H1 (cell line): ENCODE results near the gene UROC1. TPM values are rescaled to one million over a fixed set of nuclear protein-coding genes. Genes with fewer than 3 reads are reported as not detected.

Experiments used
- CTCF ChIA-PET: fragments of 300-600 bp; sonication (Branson Sonifier 250); formaldehyde crosslinking; loops from one replicate; lab custom pipeline; 2021; ENCODE audit not compliant: partially characterized antibody; lab: Charles Lee
- POLR2A ChIA-PET: fragments of 300-600 bp; sonication (Branson Sonifier 250); formaldehyde crosslinking; loops from one replicate; lab custom pipeline; 2021; ENCODE audit warnings: inconsistent platforms; ENCODE audit not compliant: partially characterized antibody; lab: Charles Lee
- DNase-seq, 2 experiments: peaks; one replicate each; pipeline versions ENCODE4 v3.0.0 to v3.0.0-alpha.2; 2010 to 2022; ENCODE audit warnings: low spot score in 2 of 2, low read depth in 1 of 2, mixed read lengths in 1 of 2
- FAIRE-seq: peaks from 2 replicates; lab custom pipeline; 2011; peaks lifted over from hg19 to GRCh38; lab: Jason Lieb, UNC
- H2AFZ ChIP-seq: 2 replicates; pipeline ENCODE4 v1.8.1; 2012; ENCODE audit warnings: low read length, inconsistent platforms
- H2AK5ac ChIP-seq: 2 replicates; pipeline ENCODE4 v1.6.1; 2013; ENCODE audit warnings: low read depth, low read length
- H2BK120ac ChIP-seq: replicated peaks from 2 replicates; pipeline ENCODE3; 2013; ENCODE audit warnings: low read depth, low read length, inconsistent platforms
- H2BK12ac ChIP-seq: 2 replicates; pipeline ENCODE4 v1.6.1; 2013; ENCODE audit warnings: low read depth, low read length
- H2BK15ac ChIP-seq: 2 replicates; pipeline ENCODE4 v1.6.1; 2013; ENCODE audit warnings: low read length
- H2BK20ac ChIP-seq: 2 replicates; pipeline ENCODE4 v1.6.1; 2013; ENCODE audit warnings: low read length
- H2BK5ac ChIP-seq: 2 replicates; pipeline ENCODE4 v1.6.1; 2013; ENCODE audit warnings: low read depth, low read length
- H3K14ac ChIP-seq: 2 replicates; pipeline ENCODE4 v1.6.1; 2013; ENCODE audit warnings: inconsistent platforms; ENCODE audit not compliant: insufficient read length
- H3K18ac ChIP-seq: 2 replicates; pipeline ENCODE4 v1.6.1; 2013; ENCODE audit warnings: low read length; ENCODE audit errors: extremely low read depth
- H3K23ac ChIP-seq: 2 replicates; pipeline ENCODE4 v1.6.1; 2013; ENCODE audit warnings: inconsistent platforms; ENCODE audit not compliant: insufficient read length
- H3K23me2 ChIP-seq: 2 replicates; pipeline ENCODE4 v1.6.1; 2013; ENCODE audit warnings: low read depth, low read length
- H3K27ac ChIP-seq: 2 replicates; pipeline ENCODE4 v1.6.1; 2011; ENCODE audit warnings: low read depth, low read length, inconsistent platforms
- H3K27me3 ChIP-seq, 4 experiments: replicated peaks in 1 of 4; 1 replicate in 1 of 4; 2 replicates in 3 of 4; pipeline versions ENCODE4 v1.6.1 to v1.8.1; 2011 to 2013; ENCODE audit warnings: low read length in 3 of 4, mild to moderate bottlenecking in 3 of 4, inconsistent platforms in 2 of 4, mixed read lengths in 2 of 4, moderate library complexity in 1 of 4; ENCODE audit not compliant: control insufficient read depth in 3 of 4, insufficient read depth in 3 of 4; ENCODE audit errors: extremely low read depth in 1 of 4
- H3K36me3 ChIP-seq, 4 experiments: 2 replicates each; pipeline versions ENCODE4 v1.6.1 to v1.8.1; 2011 to 2013; ENCODE audit warnings: mild to moderate bottlenecking in 4 of 4, low read length in 3 of 4, moderate library complexity in 2 of 4, control low read depth in 1 of 4, inconsistent platforms in 1 of 4; ENCODE audit not compliant: insufficient read depth in 4 of 4, control insufficient read depth in 2 of 4
- H3K4ac ChIP-seq: replicated peaks from 2 replicates; pipeline ENCODE3; 2013; ENCODE audit warnings: low read length, low read depth, mixed read lengths, inconsistent platforms; ENCODE audit not compliant: insufficient read length
- H3K4me1 ChIP-seq, 4 experiments: replicated peaks in 1 of 4; 1 replicate in 1 of 4; 2 replicates in 3 of 4; pipeline versions ENCODE4 v1.6.1 to v1.8.1; 2011 to 2013; ENCODE audit warnings: low read length in 3 of 4, inconsistent platforms in 2 of 4, mixed read lengths in 1 of 4; ENCODE audit not compliant: insufficient read depth in 4 of 4, control insufficient read depth in 3 of 4
- H3K4me2 ChIP-seq, 2 experiments: 2 replicates each; pipeline versions ENCODE4 v1.6.1 to v1.8.1; 2011 to 2013; ENCODE audit warnings: low read depth in 2 of 2, low read length in 2 of 2, control low read depth in 1 of 2, inconsistent platforms in 1 of 2, mild to moderate bottlenecking in 1 of 2; ENCODE audit not compliant: insufficient read depth in 1 of 2
- H3K4me3 ChIP-seq, 4 experiments: fragments of 200-600, 300-600 bp in 1 of 4; sonication (generic), shearing (Covaris generic), sonication (Bioruptor Twin) in 1 of 4; 2 replicates each; pipeline versions ENCODE4 v1.5.1 to v1.8.1; 2011 to 2016; ENCODE audit warnings: low read length in 4 of 4, low read depth in 3 of 4, control low read depth in 2 of 4, inconsistent platforms in 2 of 4, mild to moderate bottlenecking in 2 of 4, mixed read lengths in 1 of 4, moderate library complexity in 1 of 4; ENCODE audit not compliant: insufficient read depth in 2 of 4; ENCODE audit errors: extremely low read depth in 1 of 4
- H3K56ac ChIP-seq: replicated peaks from 2 replicates; pipeline ENCODE3; 2013; ENCODE audit warnings: low read depth, mild to moderate bottlenecking, mixed read lengths, low read length, inconsistent platforms; ENCODE audit not compliant: insufficient read length
- H3K79me1 ChIP-seq: 2 replicates; pipeline ENCODE4 v1.6.1; 2013; ENCODE audit warnings: low read depth, low read length, control low read depth
- H3K79me2 ChIP-seq, 2 experiments: 2 replicates each; pipeline versions ENCODE4 v1.6.1 to v1.8.1; 2012 to 2013; ENCODE audit warnings: low read length in 2 of 2, mild to moderate bottlenecking in 2 of 2, inconsistent platforms in 1 of 2; ENCODE audit not compliant: insufficient read depth in 2 of 2, control insufficient read depth in 1 of 2
- H3K9ac ChIP-seq, 4 experiments: replicated peaks in 1 of 4; 1 replicate in 1 of 4; 2 replicates in 3 of 4; pipeline versions ENCODE4 v1.6.1 to v1.8.1; 2011 to 2013; ENCODE audit warnings: low read depth in 3 of 4, low read length in 3 of 4, control low read depth in 2 of 4, mild to moderate bottlenecking in 2 of 4, moderate library complexity in 2 of 4, inconsistent platforms in 1 of 4; ENCODE audit errors: extremely low read depth in 1 of 4
- H3K9me3 ChIP-seq, 2 experiments: 2 replicates each; pipeline versions ENCODE4 v1.6.1 to v1.8.1; 2012 to 2013; ENCODE audit warnings: mild to moderate bottlenecking in 2 of 2, moderate library complexity in 2 of 2, control low read depth in 1 of 2, inconsistent platforms in 1 of 2, low read depth in 1 of 2, low read length in 1 of 2, mixed read lengths in 1 of 2; ENCODE audit not compliant: insufficient read depth in 2 of 2
- H4K20me1 ChIP-seq, 2 experiments: replicated peaks in 1 of 2; 2 replicates each; pipeline versions ENCODE3 to v1.8.1; 2011 to 2013; ENCODE audit warnings: inconsistent platforms in 2 of 2, low read length in 2 of 2, mild to moderate bottlenecking in 1 of 2; ENCODE audit not compliant: insufficient read depth in 2 of 2, control insufficient read depth in 1 of 2
- H4K5ac ChIP-seq: 2 replicates; pipeline ENCODE4 v1.6.1; 2013; ENCODE audit warnings: low read length, low read depth, mixed read lengths, inconsistent platforms; ENCODE audit not compliant: insufficient read length
- H4K8ac ChIP-seq: 2 replicates; pipeline ENCODE4 v1.8.0; 2013; ENCODE audit warnings: mild to moderate bottlenecking, moderate library complexity, low read length, inconsistent platforms; ENCODE audit not compliant: insufficient read depth; ENCODE audit errors: extremely low read depth
- H4K91ac ChIP-seq: replicated peaks from 2 replicates; pipeline ENCODE3; 2013; ENCODE audit warnings: low read length, mixed read lengths, inconsistent platforms; ENCODE audit not compliant: insufficient read length
- MAFK ChIP-seq: IDR thresholded peaks from 2 replicates; pipeline ENCODE4 v1.6.1; 2012; ENCODE audit warnings: low read depth, mild to moderate bottlenecking, improper control_type of control experiment, low read length
- POU5F1 ChIP-seq: IDR thresholded peaks from 2 replicates; pipeline ENCODE4 v1.6.1; 2011; ENCODE audit warnings: low read depth, mild to moderate bottlenecking, low read length, moderate library complexity
- RNF2 ChIP-seq: fragments of 200-900, 300-1000 bp; sonication (generic); IDR thresholded peaks from 2 replicates; pipeline ENCODE4 v1.7.1; 2016; ENCODE audit warnings: borderline replicate concordance, low read depth, mild to moderate bottlenecking, antibody characterized with exemption, low read length; ENCODE audit not compliant: poor library complexity, severe bottlenecking; ENCODE audit errors: missing control alignments
- SUZ12 ChIP-seq: fragments of 200-600 bp; sonication (generic); IDR thresholded peaks from 2 replicates; pipeline ENCODE4 v1.6.1; 2012; ENCODE audit warnings: mild to moderate bottlenecking, inconsistent platforms, low read length, moderate library complexity, mixed read lengths
- ZNF274 ChIP-seq: IDR thresholded peaks from 2 replicates; pipeline ENCODE4 v1.7.0; 2012; ENCODE audit warnings: low read length, borderline replicate concordance; ENCODE audit errors: extremely low read depth
- WGBS, 2 experiments: shearing (Covaris generic) in 1 of 2; methylation state at CpG; one replicate each; pipeline versions ENCODE4 v1.1.6 to v1.1.7; 2013 to 2015; ENCODE audit warnings: low lambda C conversion rate in 2 of 2, mixed read lengths in 2 of 2, inconsistent platforms in 1 of 2, low coverage in 1 of 2, missing lambda C conversion rate in 1 of 2; ENCODE audit not compliant: insufficient replicate concordance in 2 of 2, insufficient coverage in 1 of 2, insufficient read length in 1 of 2; ENCODE audit errors: extremely low coverage in 1 of 2, missing lambda C conversion rate in 1 of 2; 5-methylcytosine and 5-hydroxymethylcytosine counted together
- polyA plus RNA-seq, 7 experiments: library from polyadenylated mRNA; depleted of rRNA in 3 of 7; stranded (reverse) in 5 of 7; unstranded in 2 of 7; fragments of >200 nt in 5 of 7; fragments of 200-250 nt in 2 of 7; gene quantifications; 1 replicate in 5 of 7; 2 replicates in 1 of 7; 4 replicates in 1 of 7; pipeline versions ENCODE4 v1.2.1 to v1.2.3, GENCODE V29; 2011 to 2013; ENCODE audit warnings: missing spikeins in 2 of 7, mixed read lengths in 2 of 7
- total RNA-seq: library from RNA; stranded (reverse); fragmentation: NEBNext Ultra II Directional; extraction: Animal tissue kit (Norgen Biotek cat#: 25700); gene quantifications from 2 replicates; pipeline ENCODE4 v1.2.1, GENCODE V29; 2021

Gene UROC1
- total and polyA plus RNA-seq, 2 of the 8 experiments (the other 6 are each of a cell fraction or from before 2014, with no cell fraction given), result 0.03 TPM; not detected in 1

DNA sequence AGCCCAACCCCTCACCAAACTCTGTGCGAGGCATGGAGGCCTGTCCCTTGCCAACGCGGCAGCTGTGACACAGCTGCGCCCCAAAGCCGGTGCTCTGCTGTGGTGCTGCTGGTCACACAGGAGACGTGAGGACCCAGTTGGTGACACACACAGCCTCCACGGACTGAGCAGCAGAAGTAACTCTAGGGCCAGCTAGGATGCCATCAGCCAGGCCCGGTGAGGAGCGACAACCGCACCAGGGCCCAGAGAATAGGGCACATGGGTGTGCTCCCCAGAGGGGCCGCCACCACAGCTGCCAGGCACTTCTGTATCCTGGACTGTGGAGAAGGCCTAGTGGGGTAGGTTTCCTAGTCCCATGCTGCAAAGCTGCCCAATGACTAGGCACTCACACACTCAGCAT, 52.6 kb downstream of the UROC1 start:
- ChIA-PET CTCF (interaction anchor here (0.6 kb wide), 1 partner anchor 13 kb away, joined by 7 read pairs; no protein-coding TSS in a partner anchor), POLR2A (interaction anchor here (0.7 to 1.2 kb wide), 3 partner anchors 9 to 32 kb away, joined by 3 to 5 read pairs (median 4); no protein-coding TSS in a partner anchor)
- Histone ChIP-seq H3K4ac (no peak overlapping the region), H3K56ac (no peak overlapping the region), H4K8ac (no peak overlapping the region), H3K9me3 (no peaks in the 10 kb centered on the region), H2BK120ac (no peak overlapping the region), H2BK5ac (no peak overlapping the region), H3K4me1 (no peaks in the 10 kb centered on the region), H3K4me2 (no peak overlapping the region), H3K79me2 (peaks cover 0 to 11% of the 10 kb centered on the region in 2 experiments; a peak in 1 of 4 replicates), H2BK15ac (no peak overlapping the region), H4K20me1 (peaks cover 10 to 16% of the 10 kb centered on the region in 2 experiments), H2BK20ac (no peak overlapping the region), H3K79me1 (peaks cover 5% of the 10 kb centered on the region; the same call in 1 of the 2 replicates), H3K4me3 (no peak overlapping the region), H3K23ac (no peak overlapping the region), H2BK12ac (no peak overlapping the region), H3K27ac (no peak overlapping the region), H2AFZ (no peak overlapping the region), H3K14ac (no peak overlapping the region), H2AK5ac (no peak overlapping the region), H4K5ac (no peak overlapping the region), H3K27me3 (no peaks in the 10 kb centered on the region), H4K91ac (no peak overlapping the region), H3K18ac (no peak overlapping the region), H3K9ac (no peak overlapping the region), H3K23me2 (no peaks in the 10 kb centered on the region), H3K36me3 (peaks cover 25 to 86% (median 61%) of the 10 kb centered on the region in 4 experiments; a peak in 7 of 8 replicates)
- FAIRE-seq (no peak), DNase-seq (no peak)
- 93% methylated on average over 11 of the region's 11 CpGs; no CpG with 5 or more reads in 1 of the 2 experiments for WGBS, 2 experiments
- TF ChIP-seq RNF2 (no peak), POU5F1 (no peak), ZNF274 (no peak), SUZ12 (no peak), MAFK (no peak)
